HCT116 (cell line): ENCODE data around the gene RBMS1. TPM values are rescaled to one million over a fixed set of nuclear protein-coding genes. Genes with fewer than 3 reads are reported as not detected.

ENCODE experiments used
- ATAC-seq: fragments of 200-7000 bp; cut with Tn5 transposase; 2 replicates; pipeline ENCODE4 v1.9.1; 2020; ENCODE audit warnings: mild to moderate bottlenecking, moderate library complexity
- BruUV-seq: library from RNA; stranded (reverse); fragments of 400-500 nt; replicated peaks from 2 replicates; lab custom pipeline; 2021; lab: Mats Ljungman, UMichigan
- CTCF ChIA-PET: fragments of 300-600 bp; sonication (Branson Sonifier 250); formaldehyde crosslinking; loops from one replicate; lab custom pipeline; 2021; ENCODE audit warnings: antibody characterized with exemption; lab: Charles Lee
- POLR2A ChIA-PET: fragments of 300-600, 350-600 bp; sonication (Branson Sonifier 250); formaldehyde crosslinking; loops from one replicate; lab custom pipeline; 2021; ENCODE audit warnings: antibody characterized with exemption; lab: Charles Lee
- RAD21 ChIA-PET, 2 experiments: fragments of 300-600 bp; sonication (Branson Sonifier 250); formaldehyde crosslinking; loops; one replicate each; lab custom pipeline; 2023; ENCODE audit warnings: low total read pairs in 2 of 2; ENCODE audit not compliant: uncharacterized antibody in 2 of 2, unreplicated experiment in 2 of 2, low non-redundant PET in 1 of 2; lab: Charles Lee
- DNase-seq: peaks from one replicate; pipeline ENCODE4 v3.0.0-alpha.2; 2010; ENCODE audit warnings: low read depth, low spot score
- H2AFZ ChIP-seq: fragments of 200-600 bp; shearing (Covaris generic), sonication (generic); 2 replicates; pipeline ENCODE4 v1.6.1; 2017; ENCODE audit warnings: low read depth, mixed run types, mixed read lengths, antibody characterized with exemption, low read length; ENCODE audit not compliant: poor library complexity, severe bottlenecking
- H3K27ac ChIP-seq: 2 replicates; pipeline ENCODE4 v1.5.1; 2012; ENCODE audit warnings: low read depth, low read length
- H3K27me3 ChIP-seq: fragments of 200-600 bp; sonication (generic); 2 replicates; pipeline ENCODE4 v1.6.1; 2016; ENCODE audit warnings: mixed run types, low read length, mixed read lengths; ENCODE audit not compliant: insufficient read depth
- H3K36me3 ChIP-seq, 2 experiments: fragments of 200-500 bp in 1 of 2; fragments of 200-600 bp in 1 of 2; sonication (Bioruptor generic) in 1 of 2; sonication (generic) in 1 of 2; 2 replicates each; pipeline versions ENCODE4 v1.5.1 to v1.6.1; 2014 to 2016; ENCODE audit warnings: low read length in 2 of 2, inconsistent platforms in 1 of 2, mixed read lengths in 1 of 2, mixed run types in 1 of 2; ENCODE audit not compliant: insufficient read depth in 2 of 2, control insufficient read depth in 1 of 2
- H3K4me1 ChIP-seq, 2 experiments: fragments of 200-600 bp in 1 of 2; sonication (generic) in 1 of 2; 2 replicates each; pipeline versions ENCODE4 v1.5.1 to v1.6.1; 2012 to 2017; ENCODE audit warnings: low read length in 2 of 2, inconsistent platforms in 1 of 2, mild to moderate bottlenecking in 1 of 2, mixed read lengths in 1 of 2, mixed run types in 1 of 2, moderate library complexity in 1 of 2; ENCODE audit not compliant: insufficient read depth in 2 of 2, control insufficient read depth in 1 of 2
- H3K4me2 ChIP-seq: fragments of 200-600 bp; sonication (generic); 2 replicates; pipeline ENCODE4 v1.6.1; 2017; ENCODE audit warnings: mixed run types, low read length, mixed read lengths
- H3K4me3 ChIP-seq, 2 experiments: fragments of 200-600 bp in 1 of 2; sonication (generic) in 1 of 2; replicated peaks in 1 of 2; 2 replicates each; pipeline ENCODE4 v1.5.1; 2011 to 2016; ENCODE audit warnings: low read length in 2 of 2, control low read depth in 1 of 2, low read depth in 1 of 2, mild to moderate bottlenecking in 1 of 2, mixed read lengths in 1 of 2, mixed run types in 1 of 2
- H3K79me2 ChIP-seq: fragments of 200-600 bp; sonication (generic); 2 replicates; pipeline ENCODE4 v1.6.1; 2017; ENCODE audit warnings: mild to moderate bottlenecking, mixed run types, low read length, moderate library complexity, mixed read lengths; ENCODE audit not compliant: insufficient read depth
- H3K9ac ChIP-seq: fragments of 200-600 bp; sonication (generic); 2 replicates; pipeline ENCODE4 v1.6.1; 2016; ENCODE audit warnings: low read length, mixed read lengths
- H3K9me2 ChIP-seq: fragments of 200-600 bp; sonication (generic), shearing (Covaris generic); 2 replicates; pipeline ENCODE4 v1.6.1; 2017; ENCODE audit warnings: mixed run types, mild to moderate bottlenecking, moderate library complexity; ENCODE audit not compliant: insufficient read depth
- H3K9me3 ChIP-seq, 2 experiments: fragments of 200-500 bp in 1 of 2; fragments of 200-600 bp in 1 of 2; sonication (Bioruptor generic) in 1 of 2; sonication (generic) in 1 of 2; 2 replicates each; pipeline ENCODE4 v1.6.1; 2014 to 2017; ENCODE audit warnings: low read length in 2 of 2, mixed read lengths in 2 of 2, inconsistent platforms in 1 of 2, low read depth in 1 of 2, mild to moderate bottlenecking in 1 of 2, mixed run types in 1 of 2, moderate library complexity in 1 of 2; ENCODE audit not compliant: control insufficient read depth in 1 of 2, insufficient read depth in 1 of 2
- H4K20me1 ChIP-seq: fragments of 200-600 bp; sonication (generic), shearing (Covaris generic); 2 replicates; pipeline ENCODE4 v1.6.1; 2017; ENCODE audit warnings: mixed run types, mild to moderate bottlenecking, moderate library complexity; ENCODE audit not compliant: insufficient read depth
- CEBPB ChIP-seq: IDR thresholded peaks from 2 replicates; pipeline ENCODE4 v1.6.1; 2012; ENCODE audit warnings: low read depth
- EGR1 ChIP-seq: IDR thresholded peaks from 2 replicates; pipeline ENCODE4 v1.6.1; 2012; ENCODE audit warnings: low read depth
- ELF1 ChIP-seq: IDR thresholded peaks from 2 replicates; pipeline ENCODE4 v1.6.1; 2012; ENCODE audit warnings: low read depth, borderline replicate concordance
- EZH2 ChIP-seq: fragments of 200-600 bp; sonication (generic); IDR thresholded peaks from 2 replicates; pipeline ENCODE4 v1.6.1; 2017; ENCODE audit warnings: antibody characterized with exemption, mixed run types
- EZH2phosphoT487 ChIP-seq: fragments of 200-600 bp; IDR thresholded peaks from 2 replicates; pipeline ENCODE4 v1.6.1; 2018; ENCODE audit warnings: antibody characterized with exemption, borderline replicate concordance
- POLR2AphosphoS5 ChIP-seq: IDR thresholded peaks from 2 replicates; pipeline ENCODE4 v1.6.1; 2011; ENCODE audit warnings: mild to moderate bottlenecking, low read depth, low read length, moderate library complexity
- SIN3A ChIP-seq: IDR thresholded peaks from 2 replicates; pipeline ENCODE4 v1.6.1; 2012; ENCODE audit warnings: low read depth
- SP1 ChIP-seq: IDR thresholded peaks from 2 replicates; pipeline ENCODE4 v1.6.1; 2012; ENCODE audit warnings: low read depth
- ZNF274 ChIP-seq: fragments of 200-500 bp; sonication (Bioruptor generic); IDR thresholded peaks from 2 replicates; pipeline ENCODE4 v1.6.1; 2014; ENCODE audit warnings: mild to moderate bottlenecking, low read depth, low read length, inconsistent platforms
- intact Hi-C: fragments of 100-400 bp; cut with micrococcal nuclease; formaldehyde crosslinking; loops from 2 replicates; pipeline ENCODE4 v1.10.0; 2022
- total RNA-seq: library from RNA; stranded (reverse); gene quantifications from one replicate; pipeline ENCODE4 v1.2.1, GENCODE V29; 2021; ENCODE audit not compliant: unreplicated experiment
- TF ChIP-seq, protein P1 (sequence below): IDR thresholded peaks from 2 replicates; pipeline ENCODE4 v1.6.1; 2012
- TF ChIP-seq, protein P2 (sequence below), 3 experiments: fragments of 200-600 bp in 1 of 3; sonication (generic) in 1 of 3; IDR thresholded peaks in 2 of 3; conservative IDR thresholded peaks in 1 of 3; 2 replicates each; pipeline ENCODE4 v1.5.1; 2012 to 2017; ENCODE audit warnings: low read depth in 2 of 3, low read length in 2 of 3, antibody characterized with exemption in 1 of 3, borderline replicate concordance in 1 of 3, control low read depth in 1 of 3, mild to moderate bottlenecking in 1 of 3, mixed read lengths in 1 of 3, mixed run types in 1 of 3, moderate library complexity in 1 of 3; ENCODE audit not compliant: insufficient read depth in 1 of 3
- TF ChIP-seq, protein P3 (sequence below): IDR thresholded peaks from 2 replicates; pipeline ENCODE4 v1.6.1; 2011; ENCODE audit warnings: mild to moderate bottlenecking, low read length, moderate library complexity; ENCODE audit not compliant: insufficient replicate concordance; ENCODE audit errors: extremely low read depth
- TF ChIP-seq, protein P4 (sequence below): IDR thresholded peaks from 2 replicates; pipeline ENCODE4 v1.6.1; 2012; ENCODE audit warnings: low read depth

The RBMS1 gene
- total RNA-seq, 1 experiment from 2014 or later = 17.6 TPM

DNA sequence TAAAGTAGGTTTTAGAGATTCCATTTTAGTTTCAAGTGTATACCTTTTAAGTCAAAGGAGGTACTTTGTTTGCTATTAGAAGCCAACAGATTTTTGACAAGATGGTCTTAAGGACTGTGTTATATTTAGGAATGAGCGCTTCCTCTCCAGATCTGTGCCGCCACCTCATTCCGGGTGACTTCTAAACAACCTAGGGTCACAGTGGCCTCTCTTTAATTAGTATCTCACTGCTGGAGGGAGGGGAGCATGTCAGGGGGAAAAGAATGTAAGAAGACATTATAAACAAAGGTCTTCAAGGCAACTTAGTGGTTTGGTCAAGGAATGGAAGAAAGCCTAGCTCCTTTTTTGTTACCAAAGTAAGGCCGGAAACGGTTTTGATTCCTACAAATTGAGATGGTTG, 67.0 kb downstream of the RBMS1 start:
- H3K4me3 ChIP-seq = no peak overlapping the region
- ChIA-PET RAD21 (no interaction called here), POLR2A (no interaction called here), CTCF (interaction anchor here (0.7 kb wide), 1 partner anchor 154 kb away, joined by 3 read pairs; no protein-coding TSS in a partner anchor)
- DNase-seq = no peak
- no peaks in the 10 kb centered on the region for H3K36me3 ChIP-seq
- no TSS peak for BruUV-seq
- H3K9me3 ChIP-seq = no peaks in the 10 kb centered on the region
- H3K9ac ChIP-seq = no peak overlapping the region
- no peak overlapping the region for H3K27ac ChIP-seq
- H3K79me2 ChIP-seq = no peaks in the 10 kb centered on the region
- no peaks in the 10 kb centered on the region for H3K27me3 ChIP-seq
- ATAC-seq = no peak
- H2AFZ ChIP-seq = no peak overlapping the region
- TF ChIP-seq EZH2phosphoT487 = no peak
- TF ChIP-seq, protein P1, sequence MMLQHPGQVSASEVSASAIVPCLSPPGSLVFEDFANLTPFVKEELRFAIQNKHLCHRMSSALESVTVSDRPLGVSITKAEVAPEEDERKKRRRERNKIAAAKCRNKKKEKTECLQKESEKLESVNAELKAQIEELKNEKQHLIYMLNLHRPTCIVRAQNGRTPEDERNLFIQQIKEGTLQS = no peak
- TF ChIP-seq, protein P2, sequence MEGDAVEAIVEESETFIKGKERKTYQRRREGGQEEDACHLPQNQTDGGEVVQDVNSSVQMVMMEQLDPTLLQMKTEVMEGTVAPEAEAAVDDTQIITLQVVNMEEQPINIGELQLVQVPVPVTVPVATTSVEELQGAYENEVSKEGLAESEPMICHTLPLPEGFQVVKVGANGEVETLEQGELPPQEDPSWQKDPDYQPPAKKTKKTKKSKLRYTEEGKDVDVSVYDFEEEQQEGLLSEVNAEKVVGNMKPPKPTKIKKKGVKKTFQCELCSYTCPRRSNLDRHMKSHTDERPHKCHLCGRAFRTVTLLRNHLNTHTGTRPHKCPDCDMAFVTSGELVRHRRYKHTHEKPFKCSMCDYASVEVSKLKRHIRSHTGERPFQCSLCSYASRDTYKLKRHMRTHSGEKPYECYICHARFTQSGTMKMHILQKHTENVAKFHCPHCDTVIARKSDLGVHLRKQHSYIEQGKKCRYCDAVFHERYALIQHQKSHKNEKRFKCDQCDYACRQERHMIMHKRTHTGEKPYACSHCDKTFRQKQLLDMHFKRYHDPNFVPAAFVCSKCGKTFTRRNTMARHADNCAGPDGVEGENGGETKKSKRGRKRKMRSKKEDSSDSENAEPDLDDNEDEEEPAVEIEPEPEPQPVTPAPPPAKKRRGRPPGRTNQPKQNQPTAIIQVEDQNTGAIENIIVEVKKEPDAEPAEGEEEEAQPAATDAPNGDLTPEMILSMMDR (IDR thresholded peaks at IDR 0.05 in 2 of 3, conservative IDR thresholded peaks at IDR 0.05 in 1 of 3; ENCODE audit: borderline replicate concordance in 1 of 3, insufficient read depth in 1 of 3, low read depth in 2 of 3, low read length in 2 of 3) = no peak
- no peak for TF ChIP-seq ZNF274
- no peak for TF ChIP-seq EGR1
- TF ChIP-seq, protein P3, sequence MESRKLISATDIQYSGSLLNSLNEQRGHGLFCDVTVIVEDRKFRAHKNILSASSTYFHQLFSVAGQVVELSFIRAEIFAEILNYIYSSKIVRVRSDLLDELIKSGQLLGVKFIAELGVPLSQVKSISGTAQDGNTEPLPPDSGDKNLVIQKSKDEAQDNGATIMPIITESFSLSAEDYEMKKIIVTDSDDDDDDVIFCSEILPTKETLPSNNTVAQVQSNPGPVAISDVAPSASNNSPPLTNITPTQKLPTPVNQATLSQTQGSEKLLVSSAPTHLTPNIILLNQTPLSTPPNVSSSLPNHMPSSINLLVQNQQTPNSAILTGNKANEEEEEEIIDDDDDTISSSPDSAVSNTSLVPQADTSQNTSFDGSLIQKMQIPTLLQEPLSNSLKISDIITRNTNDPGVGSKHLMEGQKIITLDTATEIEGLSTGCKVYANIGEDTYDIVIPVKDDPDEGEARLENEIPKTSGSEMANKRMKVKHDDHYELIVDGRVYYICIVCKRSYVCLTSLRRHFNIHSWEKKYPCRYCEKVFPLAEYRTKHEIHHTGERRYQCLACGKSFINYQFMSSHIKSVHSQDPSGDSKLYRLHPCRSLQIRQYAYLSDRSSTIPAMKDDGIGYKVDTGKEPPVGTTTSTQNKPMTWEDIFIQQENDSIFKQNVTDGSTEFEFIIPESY = no peak
- no peak for TF ChIP-seq SIN3A
- no peak for TF ChIP-seq CEBPB
- no peak for TF ChIP-seq SP1
- TF ChIP-seq, protein P4, sequence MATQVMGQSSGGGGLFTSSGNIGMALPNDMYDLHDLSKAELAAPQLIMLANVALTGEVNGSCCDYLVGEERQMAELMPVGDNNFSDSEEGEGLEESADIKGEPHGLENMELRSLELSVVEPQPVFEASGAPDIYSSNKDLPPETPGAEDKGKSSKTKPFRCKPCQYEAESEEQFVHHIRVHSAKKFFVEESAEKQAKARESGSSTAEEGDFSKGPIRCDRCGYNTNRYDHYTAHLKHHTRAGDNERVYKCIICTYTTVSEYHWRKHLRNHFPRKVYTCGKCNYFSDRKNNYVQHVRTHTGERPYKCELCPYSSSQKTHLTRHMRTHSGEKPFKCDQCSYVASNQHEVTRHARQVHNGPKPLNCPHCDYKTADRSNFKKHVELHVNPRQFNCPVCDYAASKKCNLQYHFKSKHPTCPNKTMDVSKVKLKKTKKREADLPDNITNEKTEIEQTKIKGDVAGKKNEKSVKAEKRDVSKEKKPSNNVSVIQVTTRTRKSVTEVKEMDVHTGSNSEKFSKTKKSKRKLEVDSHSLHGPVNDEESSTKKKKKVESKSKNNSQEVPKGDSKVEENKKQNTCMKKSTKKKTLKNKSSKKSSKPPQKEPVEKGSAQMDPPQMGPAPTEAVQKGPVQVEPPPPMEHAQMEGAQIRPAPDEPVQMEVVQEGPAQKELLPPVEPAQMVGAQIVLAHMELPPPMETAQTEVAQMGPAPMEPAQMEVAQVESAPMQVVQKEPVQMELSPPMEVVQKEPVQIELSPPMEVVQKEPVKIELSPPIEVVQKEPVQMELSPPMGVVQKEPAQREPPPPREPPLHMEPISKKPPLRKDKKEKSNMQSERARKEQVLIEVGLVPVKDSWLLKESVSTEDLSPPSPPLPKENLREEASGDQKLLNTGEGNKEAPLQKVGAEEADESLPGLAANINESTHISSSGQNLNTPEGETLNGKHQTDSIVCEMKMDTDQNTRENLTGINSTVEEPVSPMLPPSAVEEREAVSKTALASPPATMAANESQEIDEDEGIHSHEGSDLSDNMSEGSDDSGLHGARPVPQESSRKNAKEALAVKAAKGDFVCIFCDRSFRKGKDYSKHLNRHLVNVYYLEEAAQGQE = no peak
- TF ChIP-seq ELF1 = no peak
- TF ChIP-seq EZH2 = no peak
- TF ChIP-seq POLR2AphosphoS5 = no peak
- no peaks in the 10 kb centered on the region for H4K20me1 ChIP-seq
- H3K9me2 ChIP-seq = no peaks in the 10 kb centered on the region
- no peak overlapping the region for H3K4me2 ChIP-seq
- intact Hi-C loops = no loop called here
- peaks cover 0 to 5% of the 10 kb centered on the region in 2 experiments; a peak in 2 of 4 replicates for H3K4me1 ChIP-seq
